Thyroid gland (tissue), 4 donors: ENCODE results near the gene TMEM120A. TPM values are rescaled to one million over a fixed set of nuclear protein-coding genes. Genes with fewer than 3 reads are reported as not detected.

ENCODE experiments used
- DNase-seq, 2 donors: peaks; one replicate each; pipeline ENCODE4 v3.0.0-alpha.2; 2019
- H3K27ac ChIP-seq, 3 donors: fragments of 200-600 bp; sonication (generic); 1 replicate in 2 of 3; 2 replicates in 1 of 3; pipeline ENCODE4 v1.5.1; 2016 to 2019; ENCODE audit warnings: mild to moderate bottlenecking in 1 of 3, moderate library complexity in 1 of 3
- H3K27me3 ChIP-seq: fragments of 200-600 bp; sonication (generic); one replicate; pipeline ENCODE4 v1.5.1; 2019
- H3K36me3 ChIP-seq, 2 donors: fragments of 200-600 bp; sonication (generic); one replicate each; pipeline ENCODE4 v1.5.1; 2016 to 2019
- H3K4me1 ChIP-seq, 2 donors: fragments of 200-600 bp; sonication (generic); one replicate each; pipeline ENCODE4 v1.5.1; 2017 to 2019
- H3K4me3 ChIP-seq, 3 donors: fragments of 200-600 bp; sonication (generic); replicated peaks in 1 of 3; 1 replicate in 2 of 3; 2 replicates in 1 of 3; pipeline ENCODE4 v1.5.1; 2016; ENCODE audit warnings: mild to moderate bottlenecking in 1 of 3
- H3K9me3 ChIP-seq: fragments of 200-600 bp; sonication (generic); one replicate; pipeline ENCODE4 v1.5.1; 2017
- CTCF ChIP-seq, 6 experiments: fragments of 200-600 bp in 3 of 6; fragments of 450-650 bp in 3 of 6; sonication (generic) in 3 of 6; IDR thresholded peaks; one replicate each; pipeline ENCODE4 v1.5.1; 2016 to 2019; ENCODE audit warnings: antibody characterized with exemption in 6 of 6, mild to moderate bottlenecking in 2 of 6, inconsistent platforms in 1 of 6, moderate library complexity in 1 of 6
- POLR2A ChIP-seq, 2 donors: fragments of 450-650 bp; IDR thresholded peaks; one replicate each; pipeline ENCODE4 v1.6.1; 2017; ENCODE audit warnings: antibody characterized with exemption in 2 of 2, mild to moderate bottlenecking in 2 of 2, moderate library complexity in 1 of 2
- WGBS, 2 donors: methylation state at CpG; one replicate each; pipeline ENCODE4 v1.1.5; 2017; 5-methylcytosine and 5-hydroxymethylcytosine counted together
- intact Hi-C: fragments of 100-400 bp; cut with DNase I; formaldehyde crosslinking; loops from one replicate; pipeline ENCODE4 v1.15.1; 2023
- total RNA-seq, 4 donors: library from RNA; depleted of rRNA; stranded (reverse); fragments of >200 nt; gene quantifications; one replicate each; pipeline ENCODE4 v1.2.3, GENCODE V29; 2016

TMEM120A gene
- total RNA-seq, 4 donors from 2014 or later, result 25.4 to 38.2 (median 34.9) TPM

GRCh38 chr7:75968561-75969001, 25.8 kb downstream of the TMEM120A start:
- H3K4me3 ChIP-seq, result no peak overlapping the region
- peak; percentile 44 for DNase-seq
- H3K9me3 ChIP-seq, result no peaks in the 10 kb centered on the region
- peaks cover 9 to 20% of the 10 kb centered on the region in 2 donors for H3K36me3 ChIP-seq
- intact Hi-C loops, result no loop called here
- no peak for TF ChIP-seq CTCF (IDR thresholded peaks at IDR 0.05)
- no peak for TF ChIP-seq POLR2A (IDR thresholded peaks at IDR 0.05)
- no peaks in the 10 kb centered on the region for H3K27me3 ChIP-seq
- H3K27ac ChIP-seq, result peak overlapping the region in 2 of 3 donors; percentile 56 to 71
- WGBS, 2 donors, result 79 to 88% methylated on average over 12 of the region's 12 CpGs
- peaks cover 14 to 58% of the 10 kb centered on the region in 2 donors for H3K4me1 ChIP-seq

- DNase-seq, result no peak
- H3K36me3 ChIP-seq, result peaks cover 6 to 17% of the 10 kb centered on the region in 2 donors
- intact Hi-C loops, result no loop called here
- peaks cover 14 to 63% of the 10 kb centered on the region in 2 donors for H3K4me1 ChIP-seq
- H3K27me3 ChIP-seq, result no peaks in the 10 kb centered on the region
- no peak overlapping the region for H3K4me3 ChIP-seq
- H3K9me3 ChIP-seq, result no peaks in the 10 kb centered on the region
- WGBS, 2 donors, result 67 to 80% methylated on average over 1 to 3 of the region's 10 CpGs
- TF ChIP-seq CTCF (IDR thresholded peaks at IDR 0.05) (no peak), POLR2A (IDR thresholded peaks at IDR 0.05) (no peak)
- peak overlapping the region in 2 of 3 donors; percentile 56 to 71 for H3K27ac ChIP-seq
Measured at GRCh38 chr7:75968012-75968411, 26.4 kb downstream of the TMEM120A start.

- no peaks in the 10 kb centered on the region for H3K9me3 ChIP-seq
- TF ChIP-seq CTCF (IDR thresholded peaks at IDR 0.05), result no peak
- no peak for TF ChIP-seq POLR2A (IDR thresholded peaks at IDR 0.05)
- no peak for DNase-seq
- no peaks in the 10 kb centered on the region for H3K27me3 ChIP-seq
- peaks cover 4 to 14% of the 10 kb centered on the region in 2 donors for H3K36me3 ChIP-seq
- H3K4me3 ChIP-seq, result no peak overlapping the region
- intact Hi-C loops, result no loop called here
- H3K4me1 ChIP-seq, result peaks cover 14 to 66% of the 10 kb centered on the region in 2 donors
- peak overlapping the region in 2 of 3 donors; percentile 56 to 71 for H3K27ac ChIP-seq
- 49 to 50% methylated on average over 10 to 13 of the region's 13 CpGs for WGBS, 2 donors
Measured at GRCh38 chr7:75967487-75967997, 26.9 kb downstream of the TMEM120A start.

- Histone ChIP-seq H3K36me3 (peaks cover 0 to 11% of the 10 kb centered on the region in 2 donors), H3K27ac (peak overlapping the region in 2 of 3 donors; percentile 56 to 71), H3K9me3 (no peaks in the 10 kb centered on the region), H3K27me3 (no peaks in the 10 kb centered on the region), H3K4me3 (no peak overlapping the region), H3K4me1 (peaks cover 14 to 68% of the 10 kb centered on the region in 2 donors)
- intact Hi-C loops, result no loop called here
- no peak for TF ChIP-seq CTCF (IDR thresholded peaks at IDR 0.05)
- DNase-seq, result no peak
- 84 to 99% methylated on average over 6 to 9 of the region's 11 CpGs for WGBS, 2 donors
Measured at GRCh38 chr7:75967055-75967454, 27.3 kb downstream of the TMEM120A start.

GRCh38 chr7:75966190-75966961, 28.0 kb downstream of the TMEM120A start:
- WGBS, 2 donors, result 76 to 80% methylated on average over 22 to 26 of the region's 26 CpGs
- peak in 1 of 2 donors; percentile 21 for DNase-seq
- TF ChIP-seq POLR2A (IDR thresholded peaks at IDR 0.05) (no peak), CTCF (IDR thresholded peaks at IDR 0.05) (no peak)
- no peaks in the 10 kb centered on the region for H3K9me3 ChIP-seq
- H3K4me1 ChIP-seq, result peaks cover 14 to 75% of the 10 kb centered on the region in 2 donors
- intact Hi-C loops, result no loop called here
- peaks cover 0 to 11% of the 10 kb centered on the region in 2 donors for H3K36me3 ChIP-seq
- no peak overlapping the region for H3K4me3 ChIP-seq
- peak overlapping the region; percentile 6 to 71 (median 56) for H3K27ac ChIP-seq
- H3K27me3 ChIP-seq, result no peaks in the 10 kb centered on the region
